ENCODE data around the gene HDAC4. TPM values are rescaled to one million over a fixed set of nuclear protein-coding genes. Genes with fewer than 3 reads are reported as not detected.

The HDAC4 gene
- total RNA-seq, 1 experiment from 2014 or later, result 6.4 TPM

DNA sequence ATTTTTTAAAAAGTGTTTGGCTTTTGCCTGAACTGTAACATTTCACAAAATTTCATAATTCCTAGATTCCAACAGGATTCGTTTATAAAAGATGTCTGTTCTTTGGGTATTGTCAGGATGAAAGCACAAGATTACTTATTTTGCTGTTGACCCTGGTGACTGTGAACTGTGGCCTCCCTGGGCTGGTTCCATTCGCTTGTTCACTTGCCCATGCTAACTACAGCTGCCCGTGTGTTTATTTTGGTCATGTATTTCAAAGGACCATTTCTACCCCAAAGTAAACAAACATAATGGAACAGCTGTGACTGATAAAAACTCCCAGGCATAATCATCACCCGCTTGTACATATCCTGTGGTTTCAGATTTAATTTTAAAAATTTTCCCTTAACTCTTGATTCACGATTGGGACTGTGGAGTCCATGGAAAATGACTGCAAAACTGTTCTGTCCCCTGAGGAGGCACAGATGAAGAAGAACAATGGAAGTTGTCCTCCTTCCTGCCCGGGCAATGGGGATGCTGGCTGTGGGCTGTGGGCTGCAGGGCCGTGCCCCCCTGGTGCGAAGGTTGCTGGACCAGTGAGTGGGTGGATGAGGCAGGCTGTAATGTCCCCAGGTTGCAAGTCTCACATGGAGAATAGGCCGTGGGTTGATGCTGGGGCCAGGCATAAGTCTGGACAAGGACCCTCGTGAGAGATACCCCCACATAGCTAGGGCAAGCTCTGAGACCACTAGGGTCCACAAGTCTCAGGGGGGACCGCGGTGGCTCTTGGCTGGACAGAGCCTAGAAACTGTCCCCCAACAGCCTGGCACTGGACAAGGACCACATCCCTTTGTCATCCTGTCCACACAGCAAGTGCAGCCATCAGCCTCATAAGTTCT lies 28.9 kb upstream of the HDAC4 start:
- peak; percentile 42 for DNase-seq (ENCODE audit: low spot score)

DNA sequence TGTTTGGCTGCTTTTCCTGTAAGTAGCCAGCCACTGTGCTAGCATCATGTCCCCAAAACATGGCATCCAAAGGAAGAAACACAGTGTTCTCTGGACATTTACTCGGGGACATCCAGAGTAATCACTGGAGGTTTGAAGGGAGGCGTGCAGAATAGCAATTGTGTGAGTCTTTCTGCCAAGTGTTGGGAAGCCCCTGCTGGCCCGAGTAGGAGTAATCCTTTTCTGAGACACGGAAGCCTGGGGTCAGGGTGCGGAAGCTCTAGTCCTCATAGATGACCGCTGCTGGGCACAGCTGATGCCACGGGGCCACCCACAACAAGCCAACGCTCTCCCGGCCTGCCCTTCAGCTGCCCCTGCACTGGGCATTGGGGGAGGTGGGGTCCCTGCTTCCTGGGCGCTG lies 24.8 kb upstream of the HDAC4 start:
- DNase-seq (ENCODE audit: low spot score), result no peak

GRCh38 chr2:239424337-239425045 lies 23.7 kb upstream of the HDAC4 start:
- no peak for DNase-seq (ENCODE audit: low spot score)

DNA sequence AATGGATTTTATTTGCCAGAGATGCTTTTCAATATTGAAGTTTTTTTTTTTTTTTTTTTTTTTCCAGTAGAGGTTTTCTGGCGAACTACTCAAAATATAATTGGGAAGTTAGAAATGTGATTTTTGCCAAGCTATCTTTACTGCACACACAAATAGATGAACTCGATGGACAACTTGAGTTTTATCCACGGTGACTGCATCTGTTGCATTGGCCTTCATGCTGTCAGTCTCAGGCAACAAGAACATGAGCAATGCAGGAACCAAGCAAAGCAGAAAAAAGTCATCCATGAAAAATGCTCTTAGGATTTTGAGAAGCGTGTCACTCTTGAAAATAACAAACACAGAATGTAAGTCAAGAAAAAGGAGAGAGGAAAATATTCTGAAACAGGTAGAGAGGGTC lies 22.7 kb upstream of the HDAC4 start:
- DNase-seq (ENCODE audit: low spot score), result no peak

GRCh38 chr2:239421851-239422250 lies 21.0 kb upstream of the HDAC4 start:
- DNase-seq (ENCODE audit: low spot score), result no peak

GRCh38 chr2:239420082-239420481 lies 19.3 kb upstream of the HDAC4 start:
- DNase-seq (ENCODE audit: low spot score), result no peak

DNA sequence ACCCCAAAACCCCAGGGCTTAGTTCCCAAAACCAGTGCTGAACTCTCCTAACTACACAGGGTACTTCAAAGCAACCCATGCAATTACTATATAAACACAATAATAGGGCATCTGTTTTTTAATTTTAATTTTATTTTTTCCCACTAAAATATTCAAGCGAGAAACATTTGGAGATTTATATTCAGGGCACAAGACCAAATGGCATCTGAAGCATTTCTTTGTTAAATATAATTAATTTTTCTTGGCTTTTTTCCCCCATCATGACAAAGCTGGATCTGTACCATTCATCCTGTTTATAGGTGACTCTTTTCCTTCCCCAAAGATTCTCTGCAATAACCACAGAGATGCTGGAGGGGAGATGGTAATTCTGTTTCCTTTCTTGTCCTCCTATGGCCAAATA lies 18.1 kb upstream of the HDAC4 start:
- DNase-seq (ENCODE audit: low spot score), result no peak

- no peak for DNase-seq (ENCODE audit: low spot score)
Measured at GRCh38 chr2:239412905-239413603, 12.2 kb upstream of the HDAC4 start.

DNA sequence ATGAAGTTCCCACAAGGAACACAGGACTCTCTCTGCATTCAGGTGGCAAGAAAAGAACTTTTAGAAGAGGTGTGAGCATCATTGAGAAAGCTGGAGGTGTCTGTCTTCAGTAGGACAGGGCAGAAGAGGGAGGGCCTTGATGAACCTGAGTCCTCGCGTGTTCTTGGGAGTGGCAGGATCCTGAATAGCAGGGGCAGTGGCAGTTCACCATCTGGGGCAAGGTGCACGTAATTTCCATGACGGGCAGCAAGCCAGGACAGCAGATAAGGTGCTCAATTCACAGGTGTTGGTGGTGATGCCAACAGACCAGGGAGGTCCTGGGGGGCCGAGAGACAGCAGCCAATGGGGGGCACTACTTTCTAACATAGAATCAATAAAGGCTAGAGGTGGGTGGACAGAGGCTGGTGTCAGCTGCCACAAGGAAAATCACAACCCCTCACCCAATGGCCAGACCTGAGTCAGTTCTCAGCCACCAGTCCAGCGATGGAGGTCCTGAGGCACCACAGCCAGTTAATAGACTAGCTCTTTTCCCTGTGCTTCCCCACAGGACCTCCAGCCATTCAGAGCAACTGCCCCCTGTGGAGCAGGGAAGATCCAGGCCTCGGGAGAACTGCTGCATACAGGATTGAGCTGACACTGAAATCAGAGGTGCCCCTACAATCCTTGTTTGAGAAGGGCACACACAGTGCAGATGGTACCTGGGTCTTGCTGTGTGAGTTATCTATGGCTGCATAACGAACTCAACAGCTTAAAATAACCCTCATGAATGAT lies 10.9 kb upstream of the HDAC4 start:
- DNase-seq (ENCODE audit: low spot score), result no peak

DNA sequence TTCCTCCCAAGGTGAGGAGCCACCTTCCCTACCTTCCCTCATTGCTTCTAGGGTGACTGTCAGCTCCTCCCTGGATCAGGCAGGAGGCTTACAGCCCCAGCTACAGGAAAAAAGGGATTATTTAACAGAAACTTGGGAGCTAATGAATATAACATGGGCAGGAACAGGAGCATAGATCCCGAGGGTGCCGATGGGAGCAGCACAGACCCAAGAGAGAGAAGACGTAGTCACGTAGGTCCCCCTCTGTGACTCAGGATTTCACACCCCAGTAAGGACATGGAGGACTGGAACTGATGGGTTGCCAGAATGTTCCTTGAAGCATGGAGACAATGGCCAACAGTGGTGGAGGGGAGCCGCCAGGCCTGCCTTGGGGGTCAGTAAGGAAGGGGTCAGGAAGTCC lies 10.3 kb upstream of the HDAC4 start:
- DNase-seq (ENCODE audit: low spot score), result no peak

GRCh38 chr2:239409976-239410375 lies 9.2 kb upstream of the HDAC4 start:
- no peak for DNase-seq (ENCODE audit: low spot score)

DNA sequence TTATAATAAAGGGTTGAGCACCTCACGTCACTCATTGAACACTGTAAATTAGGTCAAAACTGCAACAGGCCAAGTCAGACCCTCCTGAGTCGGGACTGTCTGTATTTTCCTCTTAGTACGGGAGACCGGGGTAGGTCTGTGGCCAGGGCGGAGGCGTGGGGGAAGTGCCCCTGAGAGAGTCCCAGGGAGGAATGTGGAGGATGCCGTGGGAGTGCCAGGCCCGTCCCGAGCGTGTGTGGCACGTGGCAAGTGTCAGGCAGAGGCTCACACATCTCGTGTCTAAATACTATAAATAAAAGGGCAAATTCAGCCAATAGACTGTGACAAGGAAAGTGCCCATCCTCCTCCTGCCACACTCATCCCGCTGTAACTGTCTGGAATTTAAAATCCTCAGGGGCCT lies 6.3 kb upstream of the HDAC4 start:
- no peak for DNase-seq (ENCODE audit: low spot score)

GRCh38 chr2:239406316-239406995 lies 5.6 kb upstream of the HDAC4 start:
- no peak for DNase-seq (ENCODE audit: low spot score)

- no peak for DNase-seq (ENCODE audit: low spot score)
Measured at GRCh38 chr2:239405071-239405470, 4.3 kb upstream of the HDAC4 start.

DNA sequence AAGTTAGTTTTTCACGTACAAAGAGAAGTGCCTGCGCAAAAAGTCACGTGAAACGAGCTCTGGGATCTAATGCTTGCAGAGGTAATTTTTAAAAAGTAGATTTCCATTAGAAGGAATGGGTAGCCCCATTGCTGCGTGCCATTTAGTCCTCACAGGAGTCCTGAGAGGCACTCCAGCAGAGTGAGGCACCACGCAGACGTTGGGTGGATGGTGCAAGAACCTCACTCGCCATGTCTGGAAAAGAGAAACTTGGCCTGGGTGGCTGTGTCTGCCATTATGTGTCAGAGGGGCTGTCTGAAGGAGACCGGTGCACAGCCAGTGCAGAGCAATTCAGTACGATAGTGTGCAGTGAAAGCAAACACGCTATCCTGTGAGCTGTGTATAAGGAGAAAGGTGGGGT lies 1.8 kb upstream of the HDAC4 start:
- DNase-seq (ENCODE audit: low spot score), result no peak

- no peak for DNase-seq (ENCODE audit: low spot score)
Measured at GRCh38 chr2:239401881-239402233, 1.0 kb upstream of the HDAC4 start.

- peak; percentile 96 for DNase-seq (ENCODE audit: low spot score)
Measured at GRCh38 chr2:239401067-239401880, 454 bp upstream of the HDAC4 start.

DNA sequence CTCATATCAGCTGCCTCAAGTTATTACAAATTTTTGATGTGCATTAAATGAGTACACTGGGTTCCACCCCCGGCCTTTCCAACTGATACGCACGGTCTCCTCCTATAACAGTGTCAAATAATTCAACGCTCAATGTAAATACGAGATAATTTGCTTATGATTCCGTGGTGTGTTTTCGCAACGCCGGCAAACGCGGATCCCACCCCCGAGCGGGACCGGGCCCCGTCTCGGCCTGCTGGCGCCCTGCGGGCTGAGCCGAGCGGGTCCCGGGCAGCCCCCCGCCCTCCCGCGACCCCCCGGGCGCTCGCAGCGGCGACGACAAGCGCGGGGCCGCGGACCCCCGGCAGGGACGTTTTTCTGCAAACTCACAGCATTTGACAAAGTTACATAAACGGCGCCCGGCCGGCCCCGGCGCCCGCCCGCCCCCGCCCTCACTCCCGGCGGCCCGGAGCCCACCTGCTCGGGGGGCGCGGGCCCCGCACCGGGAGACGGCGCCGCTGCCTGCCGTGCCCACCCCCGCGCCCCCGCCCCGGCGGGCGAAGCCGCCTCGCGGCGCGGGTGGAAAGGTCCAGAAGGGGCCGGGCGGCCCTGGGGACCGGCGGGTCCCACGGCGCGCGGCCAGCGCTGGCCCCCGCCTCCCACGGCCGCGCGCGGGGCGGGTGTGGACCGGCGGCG lies 762 bp downstream of the HDAC4 start:
- DNase-seq (ENCODE audit: low spot score), result no peak

- no peak for DNase-seq (ENCODE audit: low spot score)
Measured at GRCh38 chr2:239399433-239399920, 1.3 kb downstream of the HDAC4 start.

DNA sequence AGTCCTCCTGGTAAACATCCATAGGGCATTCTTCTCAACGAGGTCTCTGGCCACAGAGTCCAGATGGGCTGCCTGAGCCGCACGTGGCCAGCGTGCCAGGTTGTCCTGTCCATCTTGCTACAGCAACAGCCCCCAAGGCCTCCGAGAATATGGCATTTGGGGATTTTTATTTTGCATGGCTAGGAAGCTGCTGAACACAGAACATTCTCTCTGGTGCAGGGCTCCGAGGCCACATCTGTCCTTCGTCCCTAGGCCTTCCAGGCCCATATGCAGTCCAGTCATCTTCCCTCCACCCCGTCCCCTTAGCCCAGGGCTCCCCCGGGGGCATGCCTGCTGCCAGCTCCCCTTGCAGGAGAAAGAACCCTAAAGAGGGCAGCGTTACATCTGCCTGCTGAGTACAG lies 2.3 kb downstream of the HDAC4 start:
- DNase-seq (ENCODE audit: low spot score), result no peak

Measured in H4 (cell line).